Endothelial cell of umbilical vein (primary cell): ENCODE results near the gene ADAMTSL5. TPM values are rescaled to one million over a fixed set of nuclear protein-coding genes. Genes with fewer than 3 reads are reported as not detected.

Experiments used
- BruUV-seq: library from RNA; stranded (reverse); fragments of 400-500 nt; replicated peaks from 2 replicates; lab custom pipeline; 2021; lab: Mats Ljungman, UMichigan
- CTCF ChIA-PET: fragments of 300-600, 350-600 bp; sonication (Branson Sonifier 250); formaldehyde crosslinking; loops from one replicate; lab custom pipeline; 2021; ENCODE audit warnings: antibody characterized with exemption, inconsistent platforms; lab: Charles Lee
- POLR2A ChIA-PET: fragments of 300-600, 350-600 bp; sonication (Branson Sonifier 250); formaldehyde crosslinking; loops from one replicate; lab custom pipeline; 2021; ENCODE audit warnings: antibody characterized with exemption, inconsistent platforms; lab: Charles Lee
- DNase-seq: peaks from one replicate; pipeline ENCODE4 v3.0.0-alpha.2; 2011; ENCODE audit warnings: low read depth, low spot score
- FAIRE-seq: peaks from 2 replicates; lab custom pipeline; 2011; peaks lifted over from hg19 to GRCh38; lab: Jason Lieb, UNC
- H2AFZ ChIP-seq: 2 replicates; pipeline ENCODE4 v1.6.0; 2012; ENCODE audit warnings: low read depth, low read length, control low read depth, inconsistent platforms
- H3K27ac ChIP-seq: 2 replicates; pipeline ENCODE4 v1.5.1; 2011; ENCODE audit warnings: low read depth, mild to moderate bottlenecking, control low read depth, low read length, moderate library complexity; ENCODE audit not compliant: insufficient read depth
- H3K27me3 ChIP-seq, 2 experiments: 2 replicates each; pipeline versions ENCODE4 v1.6.0 to v1.6.1; 2011; ENCODE audit warnings: low read length in 2 of 2, mixed read lengths in 1 of 2; ENCODE audit not compliant: control insufficient read depth in 2 of 2, insufficient read depth in 2 of 2
- H3K36me3 ChIP-seq, 2 experiments: 2 replicates in 1 of 2; 3 replicates in 1 of 2; pipeline ENCODE4 v1.5.1; 2011; ENCODE audit warnings: low read length in 2 of 2, mild to moderate bottlenecking in 1 of 2, moderate library complexity in 1 of 2; ENCODE audit not compliant: control insufficient read depth in 2 of 2, insufficient read depth in 2 of 2; ENCODE audit errors: extremely low read depth in 1 of 2
- H3K4me1 ChIP-seq: 3 replicates; pipeline ENCODE4 v1.5.1; 2011; ENCODE audit warnings: mild to moderate bottlenecking, low read length; ENCODE audit not compliant: control insufficient read depth, insufficient read depth; ENCODE audit errors: extremely low read depth
- H3K4me2 ChIP-seq: 2 replicates; pipeline ENCODE4 v1.6.1; 2011; ENCODE audit warnings: low read length, control low read depth, mixed read lengths; ENCODE audit not compliant: insufficient read depth
- H3K4me3 ChIP-seq, 3 experiments: fragments of 200-600 bp in 1 of 3; sonication (generic), shearing (Covaris generic) in 1 of 3; replicated peaks in 1 of 3; 2 replicates each; pipeline ENCODE4 v1.5.1; 2011 to 2016; ENCODE audit warnings: control low read depth in 3 of 3, low read length in 3 of 3, mild to moderate bottlenecking in 2 of 3, inconsistent platforms in 1 of 3, low read depth in 1 of 3, moderate library complexity in 1 of 3; ENCODE audit not compliant: insufficient read depth in 1 of 3
- H3K79me2 ChIP-seq: 2 replicates; pipeline ENCODE4 v1.6.0; 2012; ENCODE audit warnings: low read length, inconsistent platforms; ENCODE audit not compliant: control insufficient read depth, insufficient read depth
- H3K9ac ChIP-seq: replicated peaks from 2 replicates; pipeline ENCODE3; 2011; ENCODE audit warnings: low read length, control low read depth; ENCODE audit not compliant: insufficient read depth; ENCODE audit errors: extremely low read depth
- H3K9me1 ChIP-seq: replicated peaks from 3 replicates; pipeline ENCODE4 v1.6.0; 2011; ENCODE audit warnings: mild to moderate bottlenecking, low read length; ENCODE audit not compliant: control insufficient read depth, insufficient read depth; ENCODE audit errors: extremely low read depth
- H3K9me3 ChIP-seq: replicated peaks from 2 replicates; pipeline ENCODE4 v1.5.1; 2012; ENCODE audit warnings: low read length, inconsistent platforms; ENCODE audit not compliant: control insufficient read depth, insufficient read depth
- H4K20me1 ChIP-seq: replicated peaks from 2 replicates; pipeline ENCODE3; 2011; ENCODE audit warnings: mild to moderate bottlenecking, low read length; ENCODE audit not compliant: control insufficient read depth, insufficient read depth; ENCODE audit errors: extremely low read depth
- EZH2 ChIP-seq: IDR thresholded peaks from 2 replicates; pipeline ENCODE4 v1.6.1; 2012; ENCODE audit warnings: borderline replicate concordance, low read depth, mild to moderate bottlenecking, moderate library complexity, low read length, inconsistent platforms; ENCODE audit not compliant: severe bottlenecking
- FOS ChIP-seq: IDR thresholded peaks from 2 replicates; pipeline ENCODE4 v1.6.1; 2011; ENCODE audit warnings: mild to moderate bottlenecking, low read length, moderate library complexity, borderline replicate concordance; ENCODE audit not compliant: insufficient read depth
- GATA2 ChIP-seq: IDR thresholded peaks from 2 replicates; pipeline ENCODE4 v1.7.0; 2011; ENCODE audit warnings: low read depth, mild to moderate bottlenecking, moderate library complexity, mixed read lengths, low read length; ENCODE audit not compliant: insufficient read length, insufficient read depth
- JUN ChIP-seq: IDR thresholded peaks from 2 replicates; pipeline ENCODE4 v1.6.1; 2011; ENCODE audit warnings: borderline replicate concordance, low read depth; ENCODE audit not compliant: insufficient read length, insufficient read depth
- MYC ChIP-seq: IDR thresholded peaks from one replicate; pipeline ENCODE4 v1.6.1; 2011; ENCODE audit warnings: mild to moderate bottlenecking, low read depth, low read length
- POLR2A ChIP-seq: IDR thresholded peaks from 2 replicates; pipeline ENCODE4 v1.6.1; 2012; ENCODE audit warnings: low read depth, mild to moderate bottlenecking, control low read depth, low read length
- POLR2AphosphoS5 ChIP-seq: IDR thresholded peaks from 2 replicates; pipeline ENCODE4 v1.6.1; 2012; ENCODE audit warnings: low read depth, mild to moderate bottlenecking, control low read depth, low read length, moderate library complexity; ENCODE audit not compliant: insufficient read depth
- dilution Hi-C: fragments of 300-500 bp; cut with MboI; formaldehyde crosslinking; loops from one replicate; pipeline ENCODE4 v1.15.0; 2019; ENCODE audit warnings: low sequenced_read_pairs; ENCODE audit not compliant: extremely low pct_ligation_motif_present
- intact Hi-C: fragments of 100-400 bp; cut with micrococcal nuclease; formaldehyde crosslinking; loops from one replicate; pipeline ENCODE4 v1.10.0; 2022
- polyA plus RNA-seq, 4 experiments: library from polyadenylated mRNA; depleted of rRNA in 3 of 4; stranded (reverse) in 3 of 4; unstranded in 1 of 4; fragments of >200 nt; gene quantifications; 2 replicates each; pipeline versions ENCODE4 v1.2.1 to v1.2.3, GENCODE V29; 2011 to 2012; ENCODE audit warnings: missing spikeins in 1 of 4
- total RNA-seq: library from RNA; stranded (reverse); gene quantifications from 2 replicates; pipeline ENCODE4 v1.2.3, GENCODE V29; 2021
- TF ChIP-seq, protein P1 (sequence below): IDR thresholded peaks from 2 replicates; pipeline ENCODE4 v1.6.1; 2011; ENCODE audit not compliant: insufficient read depth, insufficient read length
- TF ChIP-seq, protein P2 (sequence below), 2 donors: IDR thresholded peaks; 1 replicate in 1 of 2; 2 replicates in 1 of 2; pipeline ENCODE4 v1.5.1; 2011; ENCODE audit warnings: low read length in 2 of 2, mild to moderate bottlenecking in 2 of 2, moderate library complexity in 2 of 2, control low read depth in 1 of 2, inconsistent platforms in 1 of 2, low read depth in 1 of 2; ENCODE audit not compliant: insufficient read depth in 1 of 2; ENCODE audit errors: extremely low read depth in 1 of 2

ADAMTSL5 gene
- total and polyA plus RNA-seq, 2 donors (not counting 3 experiments of a cell fraction or from before 2014, with no cell fraction given) = 0.07 TPM; not detected in 1

DNA sequence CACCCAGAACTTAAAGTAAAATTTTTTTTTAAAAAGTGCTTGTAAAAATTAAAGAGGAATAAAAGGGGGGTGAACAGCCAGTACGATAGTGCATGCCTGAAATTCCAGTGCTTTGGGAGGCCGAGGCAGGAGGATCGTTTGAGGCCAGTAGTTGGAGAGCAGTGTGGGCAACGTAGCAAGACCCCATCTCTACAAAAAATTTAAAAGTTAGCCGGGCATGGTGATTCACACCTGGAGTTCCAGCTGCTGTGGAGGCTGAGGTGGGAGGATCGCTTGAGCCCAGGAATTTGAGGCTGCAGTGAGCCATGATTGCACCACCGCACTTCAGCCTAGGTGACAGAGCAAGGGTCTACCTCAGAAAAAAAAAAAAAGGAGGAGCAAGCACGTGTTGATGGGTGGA is 7.8 kb downstream of the ADAMTSL5 start:
- H4K20me1 ChIP-seq = no peaks in the 10 kb centered on the region
- dilution Hi-C loops = no loop called here
- no peaks in the 10 kb centered on the region for H3K4me1 ChIP-seq
- H3K4me3 ChIP-seq = no peak overlapping the region
- no peak for DNase-seq
- no peaks in the 10 kb centered on the region for H3K9me1 ChIP-seq
- peaks cover 4 to 5% of the 10 kb centered on the region in 2 experiments for H3K27me3 ChIP-seq
- ChIA-PET POLR2A (no interaction called here), CTCF (interaction anchor here (0.9 kb wide), 1 partner anchor 167 kb away, joined by 3 read pairs; no protein-coding TSS in a partner anchor)
- no peak overlapping the region for H2AFZ ChIP-seq
- no TSS peak for BruUV-seq
- H3K79me2 ChIP-seq = no peaks in the 10 kb centered on the region
- no peaks in the 10 kb centered on the region for H3K36me3 ChIP-seq
- no peak overlapping the region for H3K9ac ChIP-seq
- H3K4me2 ChIP-seq = no peak overlapping the region
- no peaks in the 10 kb centered on the region for H3K9me3 ChIP-seq
- H3K27ac ChIP-seq = no peak overlapping the region
- FAIRE-seq = no peak
- intact Hi-C loops = no loop called here
- TF ChIP-seq, protein P1, sequence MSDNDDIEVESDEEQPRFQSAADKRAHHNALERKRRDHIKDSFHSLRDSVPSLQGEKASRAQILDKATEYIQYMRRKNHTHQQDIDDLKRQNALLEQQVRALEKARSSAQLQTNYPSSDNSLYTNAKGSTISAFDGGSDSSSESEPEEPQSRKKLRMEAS = no peak
- TF ChIP-seq POLR2A (no peak), FOS (no peak), MYC (no peak), EZH2 (no peak)

DNA sequence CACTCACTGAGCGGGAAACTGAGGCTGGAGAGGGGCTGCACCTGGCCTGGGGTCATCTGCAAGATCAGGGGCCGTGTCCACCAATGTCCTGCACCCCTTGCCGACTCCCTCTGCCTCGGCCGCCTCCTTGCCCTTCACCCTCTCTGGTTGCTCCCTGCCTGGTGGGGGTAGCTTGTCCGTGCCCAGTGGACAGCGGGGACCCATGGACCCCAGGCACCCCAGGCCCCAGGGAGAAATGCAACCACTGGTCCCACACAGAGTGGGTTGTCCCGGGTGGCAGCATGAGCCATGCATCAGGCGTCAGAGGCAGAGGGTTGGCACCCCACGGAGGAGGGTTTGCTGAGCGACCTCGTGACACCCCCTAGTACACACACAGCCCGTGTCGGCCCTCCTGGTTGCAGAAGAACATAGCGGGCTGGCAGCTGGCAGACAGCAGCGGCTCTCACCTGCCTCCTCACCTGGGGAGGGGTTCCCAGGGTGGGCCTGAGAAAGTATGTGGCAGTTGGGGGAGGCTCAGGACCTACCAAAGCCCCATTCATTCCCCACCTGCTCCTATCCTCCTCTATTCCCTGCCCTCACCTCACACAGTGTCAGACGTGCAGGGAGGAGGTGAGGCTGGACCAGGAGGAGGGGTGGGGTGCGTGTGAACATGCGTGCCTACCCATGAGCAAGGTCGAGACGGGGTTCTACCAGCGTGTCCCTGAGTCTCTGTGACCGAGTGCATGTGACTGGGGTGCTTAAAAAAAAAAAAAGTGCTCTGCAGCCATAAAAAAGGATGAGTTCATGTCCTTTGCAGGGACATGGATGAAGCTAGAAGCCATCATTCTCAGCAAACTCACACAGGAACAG is 8.7 kb downstream of the ADAMTSL5 start:
- TF ChIP-seq GATA2 (no peak), POLR2A (no peak), JUN (no peak), FOS (no peak), MYC (no peak), EZH2 (no peak), POLR2AphosphoS5 (no peak)
- TF ChIP-seq, protein P2, sequence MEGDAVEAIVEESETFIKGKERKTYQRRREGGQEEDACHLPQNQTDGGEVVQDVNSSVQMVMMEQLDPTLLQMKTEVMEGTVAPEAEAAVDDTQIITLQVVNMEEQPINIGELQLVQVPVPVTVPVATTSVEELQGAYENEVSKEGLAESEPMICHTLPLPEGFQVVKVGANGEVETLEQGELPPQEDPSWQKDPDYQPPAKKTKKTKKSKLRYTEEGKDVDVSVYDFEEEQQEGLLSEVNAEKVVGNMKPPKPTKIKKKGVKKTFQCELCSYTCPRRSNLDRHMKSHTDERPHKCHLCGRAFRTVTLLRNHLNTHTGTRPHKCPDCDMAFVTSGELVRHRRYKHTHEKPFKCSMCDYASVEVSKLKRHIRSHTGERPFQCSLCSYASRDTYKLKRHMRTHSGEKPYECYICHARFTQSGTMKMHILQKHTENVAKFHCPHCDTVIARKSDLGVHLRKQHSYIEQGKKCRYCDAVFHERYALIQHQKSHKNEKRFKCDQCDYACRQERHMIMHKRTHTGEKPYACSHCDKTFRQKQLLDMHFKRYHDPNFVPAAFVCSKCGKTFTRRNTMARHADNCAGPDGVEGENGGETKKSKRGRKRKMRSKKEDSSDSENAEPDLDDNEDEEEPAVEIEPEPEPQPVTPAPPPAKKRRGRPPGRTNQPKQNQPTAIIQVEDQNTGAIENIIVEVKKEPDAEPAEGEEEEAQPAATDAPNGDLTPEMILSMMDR (IDR thresholded peaks at IDR 0.05; ENCODE audit: extremely low read depth in 1 of 2, insufficient read depth in 1 of 2, low read depth in 1 of 2, low read length in 2 of 2) = no peak
- TF ChIP-seq, protein P1 = no peak
- Histone ChIP-seq H3K79me2 (no peaks in the 10 kb centered on the region), H4K20me1 (no peaks in the 10 kb centered on the region), H3K27me3 (peaks cover 4 to 5% of the 10 kb centered on the region in 2 experiments), H3K4me1 (no peaks in the 10 kb centered on the region), H3K27ac (no peak overlapping the region), H3K36me3 (no peaks in the 10 kb centered on the region), H3K9me1 (no peaks in the 10 kb centered on the region), H3K4me2 (no peak overlapping the region), H2AFZ (no peak overlapping the region), H3K9ac (no peak overlapping the region), H3K4me3 (no peak overlapping the region), H3K9me3 (no peaks in the 10 kb centered on the region)
- dilution Hi-C loops = no loop called here
- DNase-seq (no peak), FAIRE-seq (no peak)
- ChIA-PET POLR2A (no interaction called here), CTCF (interaction anchor here (0.9 kb wide), 1 partner anchor 168 kb away, joined by 3 read pairs; no protein-coding TSS in a partner anchor)
- BruUV-seq = no TSS peak
- intact Hi-C loops = no loop called here
